Right lobe of liver (tissue), 6 donors: ENCODE measurements around the gene MFSD6. TPM values are rescaled to one million over a fixed set of nuclear protein-coding genes. Genes with fewer than 3 reads are reported as not detected.

Source experiments
- ATAC-seq, 4 donors: fragments of 200-7000 bp; cut with Tn5 transposase; one replicate each; pipeline ENCODE4 v1.9.1; 2020; ENCODE audit warnings: mild to moderate bottlenecking in 4 of 4, moderate library complexity in 4 of 4
- DNase-seq, 3 donors: peaks; one replicate each; pipeline ENCODE4 v3.0.0-alpha.2; 2020
- H3K27ac ChIP-seq, 3 donors: fragments of 200-600 bp; one replicate each; pipeline ENCODE4 v1.8.0; 2022
- H3K27me3 ChIP-seq, 2 donors: fragments of 200-600 bp; one replicate each; pipeline ENCODE4 v1.8.0; 2022
- H3K36me3 ChIP-seq, 4 donors: fragments of 200-600 bp; sonication (generic) in 1 of 4; one replicate each; pipeline versions ENCODE4 v1.5.1 to v1.8.0; 2017 to 2022; ENCODE audit warnings: control low read depth in 1 of 4
- H3K4me1 ChIP-seq, 4 donors: fragments of 200-600 bp; sonication (generic) in 1 of 4; one replicate each; pipeline versions ENCODE4 v1.5.1 to v1.8.0; 2017 to 2022; ENCODE audit warnings: control low read depth in 1 of 4
- H3K4me3 ChIP-seq, 3 donors: fragments of 200-600 bp; one replicate each; pipeline ENCODE4 v1.8.0; 2022
- H3K9me3 ChIP-seq, 4 donors: fragments of 200-600 bp; sonication (generic) in 1 of 4; one replicate each; pipeline versions ENCODE4 v1.5.1 to v1.8.0; 2017 to 2022; ENCODE audit warnings: control low read depth in 1 of 4
- CTCF ChIP-seq, 4 donors: fragments of 200-600 bp in 3 of 4; fragments of 450-650 bp in 1 of 4; IDR thresholded peaks; one replicate each; pipeline versions ENCODE4 v1.5.1 to v1.8.0; 2016 to 2022; ENCODE audit warnings: antibody characterized with exemption in 4 of 4, mild to moderate bottlenecking in 2 of 4
- POLR2A ChIP-seq: fragments of 450-650 bp; IDR thresholded peaks from one replicate; pipeline ENCODE4 v1.6.1; 2017; ENCODE audit warnings: antibody characterized with exemption, mild to moderate bottlenecking
- WGBS: methylation state at CpG from one replicate; pipeline ENCODE4 v1.1.6; 2018; ENCODE audit warnings: low coverage, low lambda C conversion rate; ENCODE audit not compliant: insufficient coverage; ENCODE audit errors: missing lambda C conversion rate; 5-methylcytosine and 5-hydroxymethylcytosine counted together
- intact Hi-C, 2 donors: fragments of 100-400 bp; cut with DNase I; formaldehyde crosslinking; loops; one replicate each; pipeline versions ENCODE4 v1.11.2 to v1.14.1; 2022
- total RNA-seq, 6 experiments: library from RNA; depleted of rRNA in 2 of 6; stranded (reverse); fragments of >200 nt in 2 of 6; fragmentation: NEBNext Ultra II Directional in 3 of 6; extraction: Animal tissue kit (Norgen Biotek cat#: 25700) in 3 of 6; gene quantifications; one replicate each; pipeline versions ENCODE4 v1.1.0 to v1.2.4, GENCODE V29; 2016 to 2023
- donor health status: DM: no; HTN: yes; CAD: no.
- donor health status: DM: no; HTN: no; CAD: no.
- donor health status: DM: no; HTN: no; CAD: no.
- donor health status: DM: no; HTN: yes; CAD: no.
- donor health status: DM: no; HTN: yes; CAD: no.

Gene MFSD6
- total RNA-seq, 6 experiments from 2014 or later = 1.5 to 14.8 (median 4.1) TPM

- no peaks in the 10 kb centered on the region for H3K36me3 ChIP-seq
- H3K27me3 ChIP-seq = no peaks in the 10 kb centered on the region
- peak; percentile 44 to 64 (median 53) for TF ChIP-seq CTCF (IDR thresholded peaks at IDR 0.05)
- TF ChIP-seq POLR2A = no peak
- no peaks in the 10 kb centered on the region for H3K4me1 ChIP-seq
- intact Hi-C loops = no loop called here
- no peak for DNase-seq
- no peaks in the 10 kb centered on the region for H3K9me3 ChIP-seq
- peak in 2 of 4 donors; percentile 28 to 45 for ATAC-seq
- WGBS = 49% methylated on average over 2 of the region's 2 CpGs
- H3K4me3 ChIP-seq = no peak overlapping the region
- H3K27ac ChIP-seq = no peak overlapping the region
These were observed 102.9 kb downstream of the MFSD6 start for GRCh38 chr2:190511104-190511503.

- intact Hi-C loops = no loop called here
- Histone ChIP-seq H3K36me3 (no peaks in the 10 kb centered on the region), H3K27ac (no peak overlapping the region), H3K4me3 (no peak overlapping the region), H3K4me1 (no peaks in the 10 kb centered on the region), H3K9me3 (no peaks in the 10 kb centered on the region), H3K27me3 (no peaks in the 10 kb centered on the region)
- no peak for TF ChIP-seq POLR2A
- TF ChIP-seq CTCF (IDR thresholded peaks at IDR 0.05) = no peak
- WGBS = 61% methylated on average over 2 of the region's 5 CpGs
- ATAC-seq (no peak), DNase-seq (no peak)
These were observed 104.5 kb downstream of the MFSD6 start for GRCh38 chr2:190512539-190513095.

GRCh38 chr2:190513877-190514276, 105.7 kb downstream of the MFSD6 start:
- DNase-seq = no peak
- intact Hi-C loops = no loop called here

GRCh38 chr2:190514676-190515075, 106.5 kb downstream of the MFSD6 start:
- ATAC-seq = no peak
- H3K36me3 ChIP-seq = no peaks in the 10 kb centered on the region
- intact Hi-C loops = no loop called here

More at GRCh38 chr2:190513877-190514276, 105.7 kb downstream of the MFSD6 start:
- Histone ChIP-seq H3K27ac (no peak overlapping the region), H3K36me3 (no peaks in the 10 kb centered on the region), H3K4me1 (no peaks in the 10 kb centered on the region), H3K27me3 (no peaks in the 10 kb centered on the region), H3K9me3 (no peaks in the 10 kb centered on the region), H3K4me3 (no peak overlapping the region)
- no peak for TF ChIP-seq POLR2A
- no peak for TF ChIP-seq CTCF (IDR thresholded peaks at IDR 0.05)
- ATAC-seq = no peak
- 76% methylated on average over 2 of the region's 2 CpGs for WGBS

More at GRCh38 chr2:190514676-190515075, 106.5 kb downstream of the MFSD6 start:
- no peaks in the 10 kb centered on the region for H3K27me3 ChIP-seq
- WGBS = 92% methylated on average over 1 of the region's 1 CpG
- H3K4me1 ChIP-seq = no peaks in the 10 kb centered on the region
- DNase-seq = no peak
- no peaks in the 10 kb centered on the region for H3K9me3 ChIP-seq
- no peak overlapping the region for H3K4me3 ChIP-seq
- no peak overlapping the region for H3K27ac ChIP-seq
- TF ChIP-seq CTCF (IDR thresholded peaks at IDR 0.05) = no peak
- TF ChIP-seq POLR2A = no peak
